HepG2 (cell line): ENCODE results near the gene SLC25A23.

Source experiments
- EP300 ChIP-seq, 3 experiments: sonication (generic) in 1 of 3; formaldehyde crosslinking in 1 of 3; IDR thresholded peaks; 2 replicates each; pipeline versions ENCODE4 v1.5.1 to v1.6.1; 2011 to 2020; ENCODE audit warnings: low read depth in 2 of 3, low read length in 2 of 3, borderline replicate concordance in 1 of 3, improper control_type of control experiment in 1 of 3, mild to moderate bottlenecking in 1 of 3, missing genetic modification reagents in 1 of 3, moderate library complexity in 1 of 3
- KDM5A ChIP-seq: fragments of 200-600 bp; sonication (generic); IDR thresholded peaks from 2 replicates; pipeline ENCODE4 v1.7.0; 2018; ENCODE audit warnings: antibody characterized with exemption, mild to moderate bottlenecking, low read length, borderline replicate concordance
- POLR2AphosphoS5 ChIP-seq: IDR thresholded peaks from 2 replicates; pipeline ENCODE4 v1.6.1; 2012; ENCODE audit warnings: low read depth, low read length
- SALL2 ChIP-seq: sonication (generic); formaldehyde crosslinking; IDR thresholded peaks from 2 replicates; pipeline ENCODE4 v1.8.1; 2023; ENCODE audit warnings: mild to moderate bottlenecking, missing genetic modification reagents, inconsistent platforms

DNA sequence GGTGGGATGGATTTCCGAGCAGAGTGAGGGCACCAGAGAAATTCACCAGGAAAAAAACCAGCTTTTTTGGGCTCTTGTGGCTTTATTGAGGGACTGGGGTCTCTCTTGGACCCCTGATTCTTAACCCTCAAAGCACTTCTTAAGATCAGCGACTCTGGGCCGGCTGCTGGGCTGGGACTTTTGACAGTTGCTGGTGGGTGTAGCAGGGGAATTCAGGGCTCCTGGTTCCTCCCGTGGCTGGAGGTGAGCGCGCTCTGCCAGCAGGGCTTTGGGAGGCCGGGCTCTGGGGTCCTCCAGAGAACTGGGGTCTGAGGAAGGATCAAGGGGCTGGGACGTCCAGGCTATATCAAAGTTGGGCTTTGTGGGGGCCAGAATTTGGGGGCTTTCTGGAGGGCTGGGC is 7.8 kb upstream of the SLC25A23 start:
- TF ChIP-seq KDM5A = no peak
- no peak for TF ChIP-seq SALL2 (CRISPR knock-in tag)
- TF ChIP-seq POLR2AphosphoS5 = no peak
- no peak for TF ChIP-seq EP300 (IDR thresholded peaks at IDR 0.05; ENCODE audit: low read depth in 2 of 2, low read length in 2 of 2)
- no peak for TF ChIP-seq EP300 (CRISPR knock-in tag; IDR thresholded peaks at IDR 0.05; ENCODE audit: borderline replicate concordance)
